HEK293T (cell line): ENCODE results near the gene SBF1.

Experiments
- BHLHE40 ChIP-seq: fragments of 450-650 bp; IDR thresholded peaks from 2 replicates; pipeline ENCODE4 v1.6.1; 2016; ENCODE audit warnings: mild to moderate bottlenecking, moderate library complexity, borderline replicate concordance
- CTBP1 ChIP-seq: fragments of 450-650 bp; IDR thresholded peaks from 2 replicates; pipeline ENCODE4 v1.6.1; 2016; ENCODE audit warnings: borderline replicate concordance
- ELF4 ChIP-seq: fragments of 450-650 bp; IDR thresholded peaks from 2 replicates; pipeline ENCODE4 v1.6.1; 2017; ENCODE audit warnings: antibody characterized with exemption
- FOXM1 ChIP-seq: fragments of 450-650 bp; IDR thresholded peaks from 2 replicates; pipeline ENCODE4 v1.6.1; 2017; ENCODE audit warnings: mild to moderate bottlenecking, borderline replicate concordance
- HDGF ChIP-seq: fragments of 450-650 bp; IDR thresholded peaks from 2 replicates; pipeline ENCODE4 v1.6.1; 2017; ENCODE audit warnings: antibody characterized with exemption, borderline replicate concordance
- L3MBTL2 ChIP-seq: fragments of 450-650 bp; conservative IDR thresholded peaks from 2 replicates; pipeline ENCODE4 v1.6.1; 2016; ENCODE audit warnings: mild to moderate bottlenecking
- SP1 ChIP-seq: fragments of 450-650 bp; IDR thresholded peaks from 2 replicates; pipeline ENCODE4 v1.6.1; 2017
- SUZ12 ChIP-seq: fragments of 450-650 bp; IDR thresholded peaks from 2 replicates; pipeline ENCODE4 v1.6.1; 2016; ENCODE audit warnings: mild to moderate bottlenecking
- TARDBP ChIP-seq: fragments of 450-650 bp; IDR thresholded peaks from 2 replicates; pipeline ENCODE4 v1.6.1; 2016
- ZNF384 ChIP-seq: fragments of 450-650 bp; IDR thresholded peaks from 2 replicates; pipeline ENCODE4 v1.6.1; 2016
- TF ChIP-seq, protein P1 (sequence below): fragments of 450-650 bp; IDR thresholded peaks from 2 replicates; pipeline ENCODE4 v1.6.1; 2016

- no peak for TF ChIP-seq HDGF
- no peak for TF ChIP-seq SUZ12
- TF ChIP-seq, protein P1, sequence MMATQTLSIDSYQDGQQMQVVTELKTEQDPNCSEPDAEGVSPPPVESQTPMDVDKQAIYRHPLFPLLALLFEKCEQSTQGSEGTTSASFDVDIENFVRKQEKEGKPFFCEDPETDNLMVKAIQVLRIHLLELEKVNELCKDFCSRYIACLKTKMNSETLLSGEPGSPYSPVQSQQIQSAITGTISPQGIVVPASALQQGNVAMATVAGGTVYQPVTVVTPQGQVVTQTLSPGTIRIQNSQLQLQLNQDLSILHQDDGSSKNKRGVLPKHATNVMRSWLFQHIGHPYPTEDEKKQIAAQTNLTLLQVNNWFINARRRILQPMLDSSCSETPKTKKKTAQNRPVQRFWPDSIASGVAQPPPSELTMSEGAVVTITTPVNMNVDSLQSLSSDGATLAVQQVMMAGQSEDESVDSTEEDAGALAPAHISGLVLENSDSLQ: no peak
- no peak for TF ChIP-seq CTBP1
- TF ChIP-seq BHLHE40: no peak
- no peak for TF ChIP-seq ELF4
- no peak for TF ChIP-seq TARDBP
- TF ChIP-seq L3MBTL2: no peak
- TF ChIP-seq FOXM1: no peak
- no peak for TF ChIP-seq SP1
- no peak for TF ChIP-seq ZNF384
Observed at GRCh38 chr22:50522208-50522805, 47.5 kb upstream of the SBF1 start.
